ENCODE results near the gene PRKD2.

Gene PRKD2

DNA sequence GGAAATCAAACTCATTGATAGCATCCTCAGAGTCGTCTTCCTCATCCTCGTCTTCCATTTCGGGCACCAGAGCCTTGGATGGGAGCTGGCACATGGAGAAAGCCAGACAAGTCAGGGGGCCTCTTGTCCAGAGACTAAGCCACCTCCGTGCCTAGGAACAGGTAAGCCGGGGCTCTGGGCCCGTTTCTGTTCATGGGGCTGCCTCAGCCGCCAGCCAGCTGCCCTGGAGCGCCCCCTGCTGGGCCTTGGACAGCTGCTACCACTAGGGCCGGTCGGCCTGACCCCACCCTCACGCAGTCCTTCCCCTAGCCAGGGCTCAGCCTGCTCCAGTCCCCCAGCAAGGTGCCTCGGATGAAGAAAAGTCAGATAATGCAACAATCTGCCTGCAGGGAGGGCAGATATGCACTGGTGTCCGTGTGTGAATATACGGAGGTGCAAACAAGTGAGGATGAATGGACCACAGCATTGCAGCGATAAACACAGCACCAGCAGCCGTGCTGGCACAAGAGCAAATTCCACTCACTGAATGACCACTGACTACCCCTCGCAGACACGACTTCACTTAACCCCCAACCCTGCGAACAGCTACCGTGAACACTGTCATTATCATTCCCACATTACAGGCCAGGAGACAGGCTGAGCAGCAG, 11.9 kb upstream of the PRKD2 start:
- TF ChIP-seq, protein P1, sequence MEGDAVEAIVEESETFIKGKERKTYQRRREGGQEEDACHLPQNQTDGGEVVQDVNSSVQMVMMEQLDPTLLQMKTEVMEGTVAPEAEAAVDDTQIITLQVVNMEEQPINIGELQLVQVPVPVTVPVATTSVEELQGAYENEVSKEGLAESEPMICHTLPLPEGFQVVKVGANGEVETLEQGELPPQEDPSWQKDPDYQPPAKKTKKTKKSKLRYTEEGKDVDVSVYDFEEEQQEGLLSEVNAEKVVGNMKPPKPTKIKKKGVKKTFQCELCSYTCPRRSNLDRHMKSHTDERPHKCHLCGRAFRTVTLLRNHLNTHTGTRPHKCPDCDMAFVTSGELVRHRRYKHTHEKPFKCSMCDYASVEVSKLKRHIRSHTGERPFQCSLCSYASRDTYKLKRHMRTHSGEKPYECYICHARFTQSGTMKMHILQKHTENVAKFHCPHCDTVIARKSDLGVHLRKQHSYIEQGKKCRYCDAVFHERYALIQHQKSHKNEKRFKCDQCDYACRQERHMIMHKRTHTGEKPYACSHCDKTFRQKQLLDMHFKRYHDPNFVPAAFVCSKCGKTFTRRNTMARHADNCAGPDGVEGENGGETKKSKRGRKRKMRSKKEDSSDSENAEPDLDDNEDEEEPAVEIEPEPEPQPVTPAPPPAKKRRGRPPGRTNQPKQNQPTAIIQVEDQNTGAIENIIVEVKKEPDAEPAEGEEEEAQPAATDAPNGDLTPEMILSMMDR (IDR thresholded peaks at IDR 0.05; ENCODE audit: low read depth, low read length, missing control alignments): peak; percentile 96
- no peak for DNase-seq (ENCODE audit: low read depth)
- H3K4me3 ChIP-seq (ENCODE audit: low read depth, low read length): no peak overlapping the region

DNA sequence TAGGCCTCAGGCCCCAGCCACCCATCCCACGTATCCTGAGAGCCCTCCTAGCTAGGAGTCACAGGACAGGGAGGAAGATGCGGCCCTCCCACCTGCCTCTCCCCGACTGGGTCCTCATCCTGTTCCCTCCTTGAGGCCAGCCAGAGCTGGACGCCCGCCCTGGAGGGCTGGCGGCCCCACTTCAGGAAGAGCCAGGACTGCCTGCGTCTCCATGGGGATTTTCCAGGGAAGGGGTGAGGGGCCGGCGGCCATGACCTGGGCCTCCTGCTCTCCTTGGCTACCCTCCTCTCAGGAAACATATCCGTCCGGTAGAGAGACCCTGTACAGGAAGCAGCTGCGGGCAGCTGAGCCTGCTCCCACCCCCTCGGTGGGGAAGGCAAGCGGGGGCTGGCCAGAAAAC, 11.3 kb upstream of the PRKD2 start:
- TF ChIP-seq, protein P1 (IDR thresholded peaks at IDR 0.05; ENCODE audit: low read depth, low read length, missing control alignments): no peak
- no peak overlapping the region for H3K4me3 ChIP-seq (ENCODE audit: low read depth, low read length)
- DNase-seq (ENCODE audit: low read depth): no peak

DNA sequence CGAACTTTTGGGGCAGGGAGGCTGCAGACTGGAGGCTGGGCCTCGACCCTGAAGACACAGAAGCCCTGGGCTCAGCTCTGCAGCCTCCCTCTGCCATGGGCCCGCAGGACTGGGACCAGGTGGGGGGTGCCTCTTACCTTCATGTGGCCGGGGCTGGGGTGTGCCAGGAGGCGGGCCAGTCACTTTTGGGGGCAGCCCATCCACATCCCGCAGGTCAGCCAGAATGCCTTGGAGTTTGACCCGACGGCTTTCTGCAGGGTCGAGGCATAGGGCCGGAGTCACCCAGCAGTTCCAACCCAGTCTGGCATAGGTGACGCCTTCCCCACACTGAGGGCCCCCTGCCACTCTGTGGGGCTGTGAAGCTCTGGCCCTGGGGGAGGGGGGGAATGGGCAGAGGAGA, 10.8 kb upstream of the PRKD2 start:
- H3K4me3 ChIP-seq (ENCODE audit: low read depth, low read length): no peak overlapping the region
- no peak for DNase-seq (ENCODE audit: low read depth)
- TF ChIP-seq, protein P1 (IDR thresholded peaks at IDR 0.05; ENCODE audit: low read depth, low read length, missing control alignments): no peak

DNA sequence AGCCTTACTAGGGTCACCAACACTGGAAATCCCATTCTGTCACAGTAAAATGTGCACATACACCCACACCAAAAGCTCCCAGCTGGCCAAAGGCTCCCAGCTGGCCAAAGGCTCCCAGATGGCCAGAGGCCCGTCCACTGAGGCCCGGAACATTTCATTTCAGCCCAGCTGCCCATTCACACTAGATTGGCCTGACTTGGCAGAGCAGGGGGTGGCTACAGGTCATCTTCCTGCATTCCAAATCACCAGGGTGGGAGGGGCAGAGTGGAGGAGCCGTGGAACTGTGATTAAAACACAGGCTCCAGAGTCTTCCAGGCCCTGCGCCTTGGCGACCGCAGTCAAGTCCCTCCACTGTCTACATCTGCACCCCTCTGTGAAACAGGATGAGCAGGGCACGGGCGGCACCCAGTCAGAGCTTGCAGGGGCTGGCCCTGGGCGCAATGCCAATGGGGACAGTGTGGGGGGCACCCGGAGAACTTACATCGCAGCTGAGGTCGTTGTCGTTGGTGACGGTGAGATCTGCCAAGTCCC, 10.1 kb upstream of the PRKD2 start:
- TF ChIP-seq, protein P1 (IDR thresholded peaks at IDR 0.05; ENCODE audit: low read depth, low read length, missing control alignments): no peak
- DNase-seq (ENCODE audit: low read depth): no peak
- no peak overlapping the region for H3K4me3 ChIP-seq (ENCODE audit: low read depth, low read length)

DNA sequence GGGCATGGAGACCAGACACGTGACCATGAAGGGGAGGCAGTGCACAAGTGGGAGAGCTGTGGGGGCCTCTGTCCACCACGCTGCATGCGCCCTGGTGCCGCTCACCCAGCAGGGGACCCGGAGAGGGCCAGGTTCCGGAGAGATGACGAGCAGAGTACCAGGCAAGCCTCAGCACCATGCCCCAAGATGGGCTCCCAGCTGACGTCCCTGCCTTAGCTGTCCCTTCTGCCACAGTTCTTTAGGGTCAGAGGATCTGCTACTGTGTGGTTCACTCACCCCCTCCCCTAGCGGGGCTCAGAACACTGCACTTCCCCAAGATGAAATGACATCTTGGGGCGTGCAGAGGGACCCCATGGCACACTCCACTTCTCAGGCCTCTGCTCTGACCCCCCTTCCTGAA, 9.6 kb upstream of the PRKD2 start:
- TF ChIP-seq, protein P1 (IDR thresholded peaks at IDR 0.05; ENCODE audit: low read depth, low read length, missing control alignments): no peak
- no peak overlapping the region for H3K4me3 ChIP-seq (ENCODE audit: low read depth, low read length)
- no peak for DNase-seq (ENCODE audit: low read depth)

DNA sequence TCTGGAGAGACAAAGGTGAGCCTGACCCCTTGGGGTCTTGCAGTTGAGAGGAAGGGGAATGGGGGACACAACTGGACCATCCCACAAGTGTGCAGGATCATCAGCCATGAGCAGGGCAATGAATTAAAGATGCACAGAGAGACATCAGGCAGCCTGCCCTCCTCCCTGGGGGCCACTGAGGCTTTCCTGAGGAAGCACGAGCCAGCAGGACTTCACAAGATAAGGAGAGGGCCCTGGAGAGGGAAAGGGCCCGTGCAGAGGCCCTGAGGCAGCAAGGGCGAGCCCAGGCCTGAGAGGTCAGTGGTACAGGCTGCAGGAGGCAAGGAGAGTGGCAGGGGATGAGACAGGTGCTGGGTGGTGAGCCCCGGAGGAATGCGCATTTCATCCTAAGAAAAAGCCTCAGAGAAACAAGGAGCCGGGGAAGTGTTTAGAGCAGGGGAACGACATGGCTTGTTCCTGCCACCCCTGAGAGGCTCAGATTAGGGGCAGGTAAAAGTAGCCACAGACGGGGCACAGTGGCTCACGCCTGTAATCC, 9.0 kb upstream of the PRKD2 start:
- no peak overlapping the region for H3K4me3 ChIP-seq (ENCODE audit: low read depth, low read length)
- TF ChIP-seq, protein P1 (IDR thresholded peaks at IDR 0.05; ENCODE audit: low read depth, low read length, missing control alignments): no peak
- DNase-seq (ENCODE audit: low read depth): no peak

All from GM12864 (cell line).